Stimulated activated CD4-positive, alpha-beta T cell treated with anti-CD3 and anti-CD28 coated beads, TNF-alpha, amount 100 ng/mL, for 24 hours (primary cell): ENCODE measurements around the gene CHRNB4.
A peak's percentile ranks its signal among the peaks of the same experiment; 100 is the strongest.

ENCODE experiments used
- DNase-seq, 3 experiments: peaks; one replicate each; pipeline ENCODE4 v3.0.0-alpha.2; 2020; ENCODE audit warnings: low read depth in 3 of 3

The CHRNB4 gene

DNA sequence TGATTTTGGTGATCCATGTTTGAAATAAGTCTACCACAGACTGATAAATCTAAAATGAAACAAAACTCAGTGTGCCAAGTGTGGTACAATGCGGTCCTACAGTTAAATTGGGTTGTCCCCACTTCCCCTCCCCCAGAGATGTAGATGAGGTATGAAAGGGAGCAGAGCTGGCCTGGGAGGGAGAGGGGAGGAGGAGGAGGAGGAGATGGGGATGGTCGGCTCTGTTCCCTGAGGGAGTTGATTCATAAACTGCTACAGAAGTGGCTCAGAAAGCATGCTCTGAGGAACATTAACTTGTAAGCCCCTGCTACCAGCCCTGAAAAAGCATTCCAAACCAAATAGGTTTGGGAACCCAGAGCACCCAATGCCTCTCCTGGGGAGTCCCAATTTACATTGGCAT, 28.0 kb upstream of the CHRNB4 start:
- DNase-seq: no peak

DNA sequence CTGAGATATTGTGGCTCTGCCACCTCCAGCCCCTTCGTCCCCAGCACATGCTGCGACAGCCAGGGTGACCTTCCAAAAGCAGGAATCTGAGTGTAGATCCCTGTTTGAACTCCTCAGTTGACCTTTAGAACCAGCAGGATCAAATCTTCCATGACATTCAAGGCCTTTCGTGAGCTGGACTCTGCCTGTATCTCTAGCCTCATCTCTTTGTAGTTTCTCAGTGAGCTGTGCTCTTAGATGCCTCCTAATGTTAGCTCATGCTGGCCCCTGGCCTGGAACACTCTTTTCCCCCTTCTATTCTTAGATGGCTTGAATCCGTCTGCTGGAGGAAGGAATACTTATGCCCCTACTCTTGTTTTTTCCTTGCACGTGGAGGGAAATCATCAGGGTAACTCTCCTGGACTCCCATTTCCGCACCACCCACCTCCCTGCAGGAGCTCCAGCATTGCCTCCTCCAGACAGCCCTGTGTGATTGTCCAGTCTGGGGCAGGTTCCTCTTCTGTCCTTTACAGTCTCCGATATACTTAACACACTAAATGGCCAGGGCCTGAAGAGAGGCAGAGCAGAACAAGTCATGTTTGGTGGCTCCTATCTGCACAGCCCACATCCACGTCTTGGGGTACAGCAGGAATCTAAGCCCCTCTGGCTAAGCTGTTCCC, 26.7 kb upstream of the CHRNB4 start:
- DNase-seq: no peak

DNA sequence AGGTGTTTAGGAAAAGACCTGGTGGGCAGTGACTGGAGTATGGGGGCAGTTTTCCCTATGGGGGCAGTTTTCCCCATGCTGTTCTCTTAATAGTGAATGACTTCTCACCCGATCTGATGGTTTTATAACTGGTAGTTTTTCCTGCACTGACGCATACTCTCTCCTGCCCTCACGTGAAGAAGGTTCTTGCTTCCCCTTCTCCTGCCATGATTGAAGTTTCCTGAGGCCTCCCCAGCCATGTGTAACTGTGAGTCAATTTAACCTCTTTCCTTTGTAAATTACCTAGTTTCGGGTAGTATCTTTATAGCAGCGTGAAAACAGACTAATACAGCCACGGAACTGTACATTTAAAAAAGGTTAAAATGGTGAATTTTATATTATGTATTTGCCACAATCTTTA, 25.0 kb upstream of the CHRNB4 start:
- no peak for DNase-seq

DNA sequence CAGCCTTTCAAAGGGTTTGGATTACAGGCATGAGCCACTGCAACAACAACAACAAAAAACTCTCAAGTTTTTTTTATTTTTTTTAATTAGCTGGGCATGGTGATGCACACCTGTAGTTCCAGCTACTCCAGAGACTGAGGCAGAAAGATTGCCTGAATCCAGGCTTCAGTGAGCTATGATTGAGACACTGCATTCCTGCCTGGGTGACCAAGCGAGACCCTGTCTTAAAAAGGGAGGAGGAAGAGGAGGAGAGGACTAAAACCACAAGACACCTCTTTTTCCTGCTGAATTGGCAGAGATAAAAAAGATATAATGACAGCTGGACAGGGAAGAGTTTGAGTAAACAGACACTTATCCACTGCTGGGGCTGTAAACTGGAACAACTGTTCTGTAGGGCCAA, 22.7 kb upstream of the CHRNB4 start:
- no peak for DNase-seq

DNA sequence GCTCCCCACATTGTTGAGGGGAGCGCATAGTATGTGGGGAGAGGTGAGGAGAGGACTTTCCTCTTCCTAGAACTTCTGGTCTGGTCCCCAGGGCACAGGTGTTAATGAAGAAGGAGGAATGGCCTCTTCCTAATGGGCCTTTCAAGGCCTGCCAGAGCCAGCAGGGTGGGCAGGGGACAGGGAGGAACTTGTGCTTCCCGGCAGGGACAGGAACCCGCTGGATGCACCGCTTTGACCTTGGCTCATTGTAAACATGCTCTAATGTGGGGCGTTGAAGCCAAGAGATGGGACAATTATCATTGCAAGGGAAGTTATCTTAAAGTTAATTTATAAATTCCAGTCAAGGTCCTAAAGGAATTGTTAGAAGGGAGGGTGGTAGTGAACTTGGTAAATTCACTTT, 21.0 kb upstream of the CHRNB4 start:
- no peak for DNase-seq

DNA sequence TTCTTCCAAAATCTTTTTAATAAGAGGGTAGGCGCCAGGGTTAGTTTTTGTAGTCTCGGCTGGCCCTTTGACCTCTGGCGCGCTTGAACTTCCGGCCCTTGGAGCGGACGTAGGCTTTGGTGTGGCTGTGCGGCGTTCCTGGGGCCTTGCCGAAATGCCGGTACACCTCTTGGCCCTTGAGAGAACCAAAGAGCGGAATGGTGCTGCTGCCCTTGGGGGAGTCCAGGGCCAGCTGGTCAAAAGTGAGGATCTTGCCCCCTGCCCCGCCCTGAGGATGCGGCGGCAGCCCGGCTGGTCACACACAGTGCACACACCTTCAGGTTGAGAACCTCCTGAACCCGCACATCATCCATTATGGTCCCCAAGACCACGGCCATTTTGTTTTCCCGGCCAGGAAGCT, 20.0 kb upstream of the CHRNB4 start:
- DNase-seq: no peak

DNA sequence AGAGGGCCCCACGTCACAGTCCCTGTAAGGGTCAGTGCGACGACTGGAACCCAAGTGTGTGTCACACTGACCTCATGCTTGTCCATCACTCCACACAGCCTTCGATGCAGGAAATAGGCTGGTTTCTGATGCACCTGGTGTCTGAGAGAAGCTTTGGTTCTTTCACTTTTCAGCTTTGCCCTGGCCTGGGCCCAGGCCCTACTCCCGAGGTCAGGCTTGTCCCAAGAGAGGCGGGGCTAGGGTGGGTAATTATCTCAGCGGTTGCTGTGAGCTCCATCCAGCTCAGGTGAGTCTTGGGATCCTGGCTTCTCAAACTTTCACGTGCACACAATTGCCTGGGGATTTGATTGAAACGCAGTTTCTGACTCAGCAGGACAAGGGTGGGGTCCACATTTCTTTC, 19.6 kb upstream of the CHRNB4 start:
- DNase-seq: no peak

DNA sequence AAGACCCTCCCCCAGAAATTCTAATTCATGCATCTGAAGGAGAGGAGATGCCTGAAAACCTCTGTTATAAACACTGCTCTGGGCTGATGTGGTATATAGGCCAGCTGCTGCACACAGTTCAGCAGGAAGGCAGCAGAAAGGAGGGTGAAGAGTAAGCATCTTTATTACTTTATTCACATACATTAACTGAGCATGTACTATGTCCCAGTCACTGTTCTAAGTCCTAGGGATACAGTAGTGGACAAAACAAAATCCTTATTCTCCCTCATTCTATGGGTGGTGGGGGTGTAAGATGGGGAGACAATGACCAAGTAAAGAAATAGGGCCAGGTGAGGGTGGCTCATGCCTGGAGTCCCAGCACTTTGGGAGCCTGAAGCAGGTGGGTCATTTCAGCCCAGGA, 17.8 kb upstream of the CHRNB4 start:
- DNase-seq: no peak

DNA sequence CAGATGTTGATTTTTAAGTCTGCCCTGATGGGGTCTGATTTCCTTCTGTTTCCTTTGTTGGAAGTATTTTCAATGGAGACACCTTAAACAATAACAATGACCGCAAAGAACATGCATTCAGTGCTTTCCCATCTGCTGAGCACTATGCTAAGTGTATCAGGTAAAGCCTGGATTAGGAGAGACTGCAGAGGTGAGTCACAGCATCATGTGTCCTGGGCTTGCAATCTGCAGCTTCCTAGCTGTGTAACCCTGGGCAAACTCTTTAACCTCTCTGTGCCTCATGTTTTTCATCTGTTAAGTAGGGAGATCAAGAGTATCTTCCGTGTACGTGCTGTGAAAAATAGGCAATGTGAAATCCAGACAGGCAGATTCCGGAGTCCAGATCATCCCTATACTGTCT, 13.3 kb upstream of the CHRNB4 start:
- no peak for DNase-seq

DNA sequence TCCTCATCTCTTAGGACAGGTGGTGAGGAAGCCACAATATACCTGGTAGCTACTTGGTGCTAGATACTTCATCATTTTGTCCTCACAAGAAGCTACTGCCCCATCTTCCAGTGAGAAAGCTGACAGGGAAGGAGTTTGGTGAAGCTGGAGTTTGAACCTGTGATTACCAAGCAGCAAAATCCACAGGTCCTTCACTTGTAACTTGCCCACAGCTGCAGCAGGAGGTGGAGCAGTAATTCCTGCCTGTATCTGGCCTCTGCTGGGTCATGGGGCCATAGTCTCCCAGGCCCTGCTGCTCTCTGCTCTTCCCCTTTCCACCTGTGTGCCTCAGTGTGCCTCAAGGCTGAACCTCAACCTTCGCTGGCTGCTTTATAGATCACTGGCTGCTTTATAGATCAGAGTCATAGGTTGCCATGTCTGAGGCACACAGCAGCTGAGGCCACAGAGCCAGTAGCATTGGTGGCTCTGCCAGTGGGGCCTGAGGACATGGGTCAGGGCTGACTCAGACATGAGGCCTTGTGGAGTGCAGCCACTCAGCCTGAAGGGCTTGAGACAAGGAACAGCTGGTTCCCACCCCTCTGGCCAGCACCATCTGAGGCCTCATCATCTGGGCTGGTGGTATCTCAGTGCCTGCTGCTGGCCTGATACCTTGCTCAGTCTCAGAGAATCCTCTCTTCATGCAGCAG, 11.1 kb upstream of the CHRNB4 start:
- DNase-seq: no peak

DNA sequence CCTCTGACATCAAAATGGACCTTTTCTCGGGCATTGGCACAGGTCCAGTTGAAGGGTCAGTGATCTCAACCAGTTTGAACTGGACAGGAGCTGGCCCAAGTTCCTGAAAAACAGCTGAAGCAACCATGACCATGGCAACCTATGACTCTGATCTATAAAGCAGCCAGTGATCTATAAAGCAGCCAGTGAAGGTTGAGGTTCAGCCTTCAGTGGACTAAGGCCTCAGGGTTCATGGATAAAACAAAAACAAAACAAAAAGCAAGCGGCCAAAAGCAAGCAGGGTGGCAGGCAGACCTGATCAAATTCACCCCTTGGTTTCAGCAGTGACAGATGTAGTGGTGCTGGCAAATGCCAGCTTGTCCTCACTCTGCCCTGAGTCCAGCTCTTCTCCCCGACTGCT, 10.0 kb upstream of the CHRNB4 start:
- DNase-seq: no peak

DNA sequence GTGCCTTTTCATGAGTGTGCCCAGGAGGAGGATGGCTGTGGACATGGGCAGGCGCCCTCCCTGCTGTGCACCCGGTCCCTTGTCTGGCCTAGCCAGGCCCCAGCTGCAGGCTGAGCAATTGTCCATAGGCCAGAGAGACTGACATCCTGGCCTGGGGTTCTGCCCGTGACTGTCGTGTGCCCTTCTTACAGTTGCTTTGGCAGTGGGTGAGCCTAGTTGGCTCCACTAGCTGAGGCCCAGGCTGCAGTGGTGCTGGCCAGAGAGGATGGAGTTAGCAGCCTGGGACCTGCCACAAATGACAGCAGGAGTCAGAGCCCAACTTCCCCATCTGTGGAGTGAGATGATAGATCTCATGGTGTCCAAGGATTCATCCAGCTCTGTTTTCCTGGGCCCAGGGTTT, 9.0 kb upstream of the CHRNB4 start:
- no peak for DNase-seq

DNA sequence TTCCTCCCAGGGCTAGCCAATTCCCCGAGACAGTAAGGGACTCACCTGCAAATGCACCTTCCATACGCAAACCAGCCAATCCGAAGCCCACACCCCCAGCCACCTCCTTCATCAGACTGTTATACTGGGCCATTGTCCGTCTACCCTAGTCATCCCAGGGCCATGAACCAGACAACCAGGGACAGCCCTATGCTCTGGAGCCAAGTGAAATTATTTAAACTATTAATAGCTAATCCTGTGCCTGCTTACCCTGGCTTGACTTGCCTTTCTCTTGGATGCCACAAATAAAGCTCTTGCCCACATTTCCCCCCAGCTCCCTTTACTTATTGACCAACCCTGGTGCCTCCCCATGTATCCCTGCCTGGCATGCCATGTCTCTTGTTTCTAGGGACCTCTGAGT, 4.0 kb upstream of the CHRNB4 start:
- DNase-seq: no peak

DNA sequence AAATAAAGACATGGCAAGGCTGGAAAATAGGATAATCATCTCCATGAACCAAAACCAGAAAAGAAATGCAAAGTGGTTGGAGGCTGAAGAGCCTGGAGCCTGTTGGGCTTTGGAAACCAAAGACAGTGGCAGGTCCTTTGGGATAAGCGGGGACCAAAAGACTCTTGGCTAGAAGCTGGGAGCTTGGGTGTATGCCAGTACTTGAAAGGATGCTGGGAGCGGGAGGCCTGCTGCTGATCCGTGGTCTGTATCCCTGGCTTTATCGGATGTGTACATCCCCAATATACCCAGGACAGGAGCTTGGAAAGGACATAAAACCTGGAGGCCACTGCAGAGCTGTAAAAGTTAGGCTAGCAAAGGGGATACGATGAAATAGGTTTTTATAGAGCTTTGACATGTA, 1.3 kb upstream of the CHRNB4 start:
- DNase-seq: no peak

DNA sequence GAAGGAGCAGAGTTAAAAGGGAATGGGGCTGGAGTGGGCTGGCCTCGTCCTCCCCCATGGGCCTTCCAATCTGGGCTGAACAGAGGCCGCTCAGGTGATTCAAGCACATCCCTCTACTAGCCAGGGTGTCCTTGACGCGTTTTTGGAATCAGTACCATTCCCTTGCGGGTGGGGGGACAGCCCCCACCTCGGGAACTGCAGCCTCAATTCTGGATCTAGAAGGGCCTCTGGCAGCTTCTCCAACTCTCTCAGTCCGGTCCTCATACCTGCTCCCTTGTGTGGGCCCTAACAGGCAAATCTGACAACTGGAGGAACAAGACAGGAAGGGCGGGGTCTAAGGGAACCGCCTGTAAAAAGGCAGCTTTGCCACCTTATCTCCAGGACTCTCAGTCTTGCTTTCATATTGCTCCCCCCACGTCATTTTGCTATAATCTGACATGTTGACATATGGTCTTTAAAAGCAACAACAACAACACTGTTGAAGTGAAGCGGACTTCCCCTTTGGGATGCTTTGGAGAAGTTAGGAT, 802 bp upstream of the CHRNB4 start:
- DNase-seq: no peak

DNA sequence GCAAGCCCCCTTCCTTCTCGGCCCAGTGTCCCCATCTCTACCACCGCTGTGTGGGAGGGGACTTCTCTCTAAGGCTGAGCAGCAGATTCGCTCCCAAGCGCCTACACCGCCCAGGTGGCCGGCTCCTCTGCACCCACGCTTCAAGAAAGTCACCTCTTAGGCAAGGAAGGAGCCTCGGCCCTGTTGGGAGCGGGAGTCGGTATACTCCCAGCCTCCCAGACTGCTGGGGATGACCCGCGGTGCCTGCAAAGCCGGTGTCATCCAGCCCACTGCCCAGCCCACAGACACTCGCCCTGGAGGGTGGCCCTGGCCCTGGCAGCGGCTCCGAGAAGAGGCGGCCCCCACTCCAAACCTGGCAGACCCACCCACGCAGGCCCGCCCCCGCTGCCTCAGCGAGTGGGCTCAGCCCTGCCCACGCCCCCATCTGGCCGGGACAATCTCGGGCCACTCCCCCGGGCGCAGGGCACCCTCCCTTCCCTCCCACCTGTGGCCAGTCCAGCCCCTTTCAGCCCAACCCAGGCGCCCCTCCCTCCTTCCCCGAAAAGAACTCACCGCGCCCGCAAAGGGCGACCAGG, 396 bp downstream of the CHRNB4 start:
- DNase-seq: no peak

DNA sequence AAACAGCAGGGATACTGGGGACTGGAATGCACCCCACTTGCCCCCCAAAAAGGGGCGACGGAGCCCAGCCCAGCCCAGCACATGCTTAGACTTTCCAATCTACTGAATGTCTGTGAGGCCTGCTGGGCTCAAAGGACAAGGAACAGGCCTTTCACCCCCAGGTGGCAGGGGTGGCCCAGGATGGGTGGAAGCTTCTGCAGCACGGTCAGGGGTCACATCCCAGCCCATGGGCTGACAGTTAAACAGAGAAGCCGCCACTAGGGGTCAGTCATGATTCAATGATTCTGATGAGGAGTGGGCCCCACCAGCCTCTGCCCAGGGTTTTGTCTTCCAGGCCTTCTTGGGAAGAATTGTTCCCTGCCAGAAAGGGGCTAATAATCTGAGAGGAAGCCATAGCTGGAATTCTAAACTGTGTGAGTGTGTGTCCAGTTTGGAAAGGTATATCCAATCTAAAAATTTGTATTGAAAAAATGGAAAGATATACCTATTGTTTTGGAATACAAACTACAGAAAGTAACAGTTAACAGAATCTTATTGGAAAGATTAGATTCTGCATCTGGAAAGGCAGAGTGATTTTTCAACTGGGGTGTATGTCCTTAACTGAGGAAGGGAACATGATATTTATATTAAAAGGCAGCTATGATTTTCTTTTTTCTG, 2.2 kb downstream of the CHRNB4 start:
- peak in 2 of 3 experiments; percentile 15 to 40 for DNase-seq

DNA sequence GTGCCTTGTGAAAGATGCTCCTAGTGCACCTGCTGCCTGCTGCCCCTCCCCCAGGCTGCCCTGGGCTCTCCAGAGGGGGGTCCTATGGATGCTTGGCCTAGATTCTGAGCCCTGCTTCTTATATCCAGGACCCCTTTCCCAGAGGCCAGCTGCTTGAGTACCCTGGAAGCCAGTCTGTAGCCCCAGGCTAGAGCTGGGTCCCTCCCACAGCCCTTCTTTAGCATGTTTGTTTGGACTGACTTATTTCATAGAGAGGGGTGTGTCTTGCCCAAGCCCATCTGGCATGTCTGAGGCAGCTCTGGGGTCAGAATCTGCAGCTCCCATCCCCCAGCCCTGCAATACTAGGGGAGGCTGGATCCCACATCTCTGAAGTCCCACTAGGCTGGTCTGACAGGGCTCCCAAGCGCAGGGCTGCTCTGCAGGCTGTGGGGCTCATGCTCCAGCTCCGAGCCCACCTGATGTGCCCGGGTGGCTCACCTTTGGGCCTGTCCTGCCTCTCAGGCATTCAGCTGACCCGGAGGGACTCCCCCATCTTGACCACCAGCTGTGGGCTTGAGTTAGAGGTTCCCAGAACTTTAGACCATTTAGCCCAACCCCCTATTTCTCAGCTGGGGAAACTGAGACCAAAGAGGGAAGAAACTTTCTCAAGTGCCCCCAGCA, 3.1 kb downstream of the CHRNB4 start:
- DNase-seq: no peak

DNA sequence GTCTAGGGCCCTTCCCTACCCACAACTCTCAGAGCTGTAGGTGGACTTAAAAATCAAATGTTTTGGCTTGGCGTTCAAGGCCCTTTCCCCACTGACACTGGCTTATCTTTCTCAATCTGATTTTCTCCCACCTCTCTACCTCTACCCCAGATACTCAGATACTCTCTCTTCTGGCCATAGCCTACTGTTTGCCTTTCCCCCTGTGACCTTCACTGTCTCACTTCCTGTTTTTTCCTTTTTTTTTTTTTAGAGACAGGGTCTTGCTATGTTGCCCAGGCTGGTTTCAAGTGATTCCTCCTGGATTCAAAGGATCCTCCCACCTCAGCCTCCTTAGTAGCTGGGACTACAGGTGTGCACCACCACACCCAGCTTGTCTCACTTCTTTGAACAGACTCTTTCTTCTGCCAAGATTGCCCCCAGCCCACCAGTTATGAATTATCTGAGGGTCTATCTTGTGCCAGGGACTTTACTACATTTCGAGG, 4.6 kb downstream of the CHRNB4 start:
- no peak for DNase-seq

DNA sequence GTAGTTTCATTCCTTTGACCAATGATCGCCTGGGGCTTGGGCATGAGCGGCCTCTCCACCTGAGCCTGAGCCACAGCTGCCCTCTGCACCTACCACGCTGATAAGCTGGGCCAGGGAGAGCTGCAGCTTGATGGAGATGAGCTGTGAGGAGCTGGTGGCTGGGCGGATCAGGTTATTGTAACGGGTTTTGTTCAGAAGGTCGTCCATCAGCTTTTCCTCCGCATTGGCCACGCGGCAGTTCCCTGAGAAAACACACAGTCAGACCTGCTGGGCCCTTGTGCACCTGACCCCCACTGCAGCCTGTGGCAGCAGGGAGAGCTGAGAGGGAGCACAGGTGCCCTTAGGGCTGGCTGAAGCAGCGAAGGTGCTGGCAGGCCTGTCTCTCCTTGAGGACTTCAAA, 5.7 kb downstream of the CHRNB4 start:
- DNase-seq: no peak

DNA sequence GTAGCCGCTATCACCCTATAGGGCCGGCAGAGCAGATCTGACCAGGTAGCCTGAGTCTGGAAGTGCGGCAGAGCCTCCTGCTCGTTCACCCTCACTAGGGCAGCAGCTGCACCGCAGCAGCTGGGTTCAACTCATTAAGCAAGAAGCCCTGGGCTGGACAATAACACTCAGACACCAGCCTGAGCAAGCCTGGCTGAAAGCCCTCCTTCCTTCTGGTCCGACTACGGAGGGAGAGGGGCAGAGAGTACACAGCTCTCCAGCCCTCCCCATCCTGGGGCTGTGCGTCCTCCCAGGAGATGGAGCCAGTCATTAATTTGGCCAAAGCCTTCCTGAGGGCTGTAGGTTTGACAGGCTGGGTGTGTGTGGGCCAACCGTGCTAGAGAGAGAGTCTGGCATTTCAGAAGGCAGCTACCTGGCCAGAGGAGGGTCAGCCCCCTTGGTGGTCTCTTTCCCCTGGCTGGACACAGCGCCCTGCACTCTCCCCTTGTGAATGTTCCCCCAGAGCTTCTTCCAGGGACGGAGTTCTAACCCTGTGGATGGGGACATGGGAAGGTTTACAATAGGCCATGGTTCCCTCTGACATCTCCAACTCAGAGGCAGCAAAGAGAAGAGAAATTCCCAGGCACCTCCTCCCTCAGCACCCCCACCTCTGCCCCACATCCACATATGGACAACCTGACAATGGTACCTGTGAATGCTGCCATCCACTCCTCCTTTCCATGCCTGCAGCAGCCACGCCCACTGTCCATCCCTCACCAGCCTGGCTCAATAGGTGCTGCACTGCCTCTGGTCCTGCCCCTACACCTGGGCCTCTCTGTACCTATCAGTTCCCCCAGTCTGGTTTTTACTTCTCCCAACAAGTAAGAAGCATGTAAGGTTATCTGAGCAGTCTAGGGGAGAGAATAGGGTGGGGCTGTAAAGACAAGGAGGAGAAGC, 6.5 kb downstream of the CHRNB4 start:
- no peak for DNase-seq
